SK-N-MC (cell line): ENCODE measurements around the gene NFYB.

Source experiments
- EZH2 ChIP-seq: fragments of 200-600 bp; sonication (generic); IDR thresholded peaks from one replicate; pipeline ENCODE4 v1.6.1; 2017; ENCODE audit warnings: antibody characterized with exemption
- POLR2AphosphoS5 ChIP-seq: IDR thresholded peaks from 2 replicates; pipeline ENCODE4 v1.6.1; 2012; ENCODE audit warnings: mild to moderate bottlenecking, low read depth, low read length, borderline replicate concordance

DNA sequence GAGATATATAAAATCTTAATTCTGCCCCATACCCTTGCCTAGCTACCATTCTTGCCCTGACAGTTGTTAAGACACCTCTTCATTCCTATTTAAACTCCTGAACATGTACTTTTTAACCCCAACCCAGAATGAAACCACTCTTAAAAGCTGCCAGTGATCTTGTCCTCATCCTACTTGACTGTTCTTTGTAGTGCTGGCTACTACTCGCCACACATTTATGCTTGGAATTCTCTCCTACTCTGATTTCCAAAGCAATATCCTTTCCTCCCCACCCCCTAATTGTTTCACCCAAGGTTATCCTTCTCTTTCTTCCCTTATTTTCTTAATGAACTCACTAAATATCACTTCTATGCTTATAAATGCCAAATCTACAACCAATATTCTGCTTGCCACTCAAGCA is 4.1 kb downstream of the NFYB start:
- no peak for TF ChIP-seq EZH2
- no peak for TF ChIP-seq POLR2AphosphoS5
